GM10248 (cell line): ENCODE results near the gene PHACTR3.

Experiments
- CTCF ChIA-PET: fragments of 300-600 bp; sonication (Branson Sonifier 250); formaldehyde crosslinking; extraction: SDS; loops from one replicate; lab custom pipeline; 2021; ENCODE audit warnings: antibody characterized with exemption; lab: Yijun Ruan, JAX
- POLR2A ChIA-PET: fragments of 350-650 bp; sonication (Branson Sonifier 250); formaldehyde crosslinking; extraction: SDS; loops from one replicate; lab custom pipeline; 2020; ENCODE audit warnings: antibody characterized with exemption; lab: Yijun Ruan, JAX
- DNase-seq: peaks from one replicate; pipeline ENCODE4 v3.0.0; 2012; ENCODE audit errors: extremely low spot score
- CTCF ChIP-seq: IDR thresholded peaks from 2 replicates; pipeline ENCODE4 v1.5.1; 2012; ENCODE audit warnings: mild to moderate bottlenecking, low read depth; ENCODE audit errors: extremely low read depth, missing control alignments, control extremely low read depth

The PHACTR3 gene

GRCh38 chr20:59891581-59891980 is 287.2 kb downstream of the PHACTR3 start:
- no peak for DNase-seq
- POLR2A ChIA-PET: no interaction called here
- CTCF ChIA-PET: no interaction called here
- no peak for TF ChIP-seq CTCF

GRCh38 chr20:59895908-59896307 is 291.6 kb downstream of the PHACTR3 start:
- TF ChIP-seq CTCF: no peak
- ChIA-PET CTCF (interaction anchor here (0.9 to 1.8 kb wide), 2 partner anchors 13 to 38 kb away, joined by 3 to 4 read pairs; partner anchors contain the start of gene SYCP2), POLR2A (no interaction called here)
- DNase-seq: no peak
